ENCODE data around the gene SELENOF.

Gene SELENOF

DNA sequence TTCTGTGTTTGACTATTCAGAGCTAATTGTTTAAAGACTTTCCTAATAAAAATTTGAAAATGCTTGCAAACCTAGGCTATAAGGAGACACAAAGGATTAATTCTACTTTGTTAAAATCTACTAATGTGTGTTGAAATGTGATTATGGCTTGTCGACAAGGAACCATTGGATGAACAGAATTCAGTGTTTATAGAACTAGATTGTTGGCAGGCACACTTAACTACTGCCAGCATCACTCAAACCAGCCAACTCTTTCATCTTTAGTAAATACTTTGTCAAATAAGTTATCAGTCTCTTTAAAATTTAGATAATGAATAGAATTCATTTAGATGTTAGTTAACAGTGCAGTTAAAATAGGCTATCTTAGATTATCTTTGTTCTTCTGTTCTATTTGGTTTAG is 28.1 kb upstream of the SELENOF start:
- no peak overlapping the region for H3K27ac ChIP-seq (ENCODE audit: insufficient read depth, low read length, poor library complexity, severe bottlenecking)
- no peaks in the 10 kb centered on the region for H3K36me3 ChIP-seq (ENCODE audit: control insufficient read depth, insufficient read depth, low read length)
- no peak for DNase-seq
- no peak overlapping the region for H3K4me3 ChIP-seq (ENCODE audit: insufficient read depth, low read depth, low read length, poor library complexity, severe bottlenecking)
- H3K4me1 ChIP-seq (ENCODE audit: control insufficient read depth, insufficient read depth, low read length, poor library complexity, severe bottlenecking): no peaks in the 10 kb centered on the region
- no peaks in the 10 kb centered on the region for H3K27me3 ChIP-seq (replicated peaks; ENCODE audit: control insufficient read depth, insufficient read depth, low read length, poor library complexity, severe bottlenecking)
- no peaks in the 10 kb centered on the region for H3K9me3 ChIP-seq (ENCODE audit: control insufficient read depth, low read length)

DNA sequence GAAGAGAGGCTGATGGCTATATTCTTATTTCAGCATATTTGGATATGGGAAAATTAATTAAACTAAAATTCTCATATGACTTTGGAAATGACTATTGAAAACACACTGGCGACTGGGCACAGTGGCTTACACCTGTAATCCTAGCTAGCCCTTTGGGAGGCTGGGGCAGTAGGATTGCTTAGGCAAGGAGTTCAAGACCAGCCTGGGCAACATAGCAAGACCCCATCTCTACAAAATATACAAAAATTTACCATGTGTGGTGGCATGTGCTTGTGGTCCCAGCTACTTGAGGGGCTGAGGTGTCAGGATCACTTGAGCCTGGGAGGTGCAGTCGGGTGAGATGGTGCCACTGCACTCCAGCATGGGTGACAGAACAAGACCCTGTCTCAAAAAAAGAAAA is 26.7 kb upstream of the SELENOF start:
- no peaks in the 10 kb centered on the region for H3K4me1 ChIP-seq (ENCODE audit: control insufficient read depth, insufficient read depth, low read length, poor library complexity, severe bottlenecking)
- no peaks in the 10 kb centered on the region for H3K27me3 ChIP-seq (replicated peaks; ENCODE audit: control insufficient read depth, insufficient read depth, low read length, poor library complexity, severe bottlenecking)
- DNase-seq: no peak
- H3K4me3 ChIP-seq (ENCODE audit: insufficient read depth, low read depth, low read length, poor library complexity, severe bottlenecking): no peak overlapping the region
- no peaks in the 10 kb centered on the region for H3K36me3 ChIP-seq (ENCODE audit: control insufficient read depth, insufficient read depth, low read length)
- no peak overlapping the region for H3K27ac ChIP-seq (ENCODE audit: insufficient read depth, low read length, poor library complexity, severe bottlenecking)
- H3K9me3 ChIP-seq (ENCODE audit: control insufficient read depth, low read length): no peaks in the 10 kb centered on the region

DNA sequence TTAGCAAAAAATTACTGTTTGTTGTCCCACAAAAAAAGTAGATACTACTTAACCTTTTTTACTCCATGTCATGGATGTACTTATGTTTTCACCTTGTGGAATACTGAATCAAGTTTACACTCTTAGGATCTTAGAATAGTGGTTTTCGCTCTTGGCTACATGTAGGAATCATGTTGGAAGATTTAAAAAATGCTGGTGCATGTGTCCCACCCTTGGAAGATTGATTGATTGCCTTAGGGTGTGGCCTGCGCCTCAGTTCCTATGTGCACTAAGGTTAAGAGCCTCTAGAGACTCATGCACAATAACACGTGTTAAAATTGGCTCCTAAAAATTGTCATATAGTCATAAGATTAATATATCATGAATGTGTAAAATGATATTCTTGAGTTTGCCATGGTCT is 25.5 kb upstream of the SELENOF start:
- H3K4me3 ChIP-seq (ENCODE audit: insufficient read depth, low read depth, low read length, poor library complexity, severe bottlenecking): no peak overlapping the region
- H3K4me1 ChIP-seq (ENCODE audit: control insufficient read depth, insufficient read depth, low read length, poor library complexity, severe bottlenecking): no peaks in the 10 kb centered on the region

DNA sequence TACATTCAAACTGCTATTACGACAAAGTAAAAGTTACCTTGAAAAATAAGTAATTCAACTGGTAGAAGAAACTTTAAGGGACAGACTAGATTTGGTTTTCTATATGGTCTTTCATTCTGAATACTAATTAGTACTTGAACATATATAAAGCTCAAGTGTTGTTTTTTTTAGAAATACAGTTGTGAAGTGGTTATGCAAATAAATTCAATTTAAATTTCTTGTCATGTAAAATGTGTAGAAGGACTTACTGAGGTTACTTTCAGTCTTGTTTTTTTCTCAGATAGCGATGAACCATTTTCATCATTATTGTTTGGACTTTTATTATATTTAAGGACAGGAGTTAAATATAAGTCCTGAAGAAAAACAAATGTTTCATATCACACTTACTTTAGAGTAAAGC is 24.9 kb upstream of the SELENOF start:
- Histone ChIP-seq H3K4me1 (ENCODE audit: control insufficient read depth, insufficient read depth, low read length, poor library complexity, severe bottlenecking) (no peaks in the 10 kb centered on the region), H3K27ac (ENCODE audit: insufficient read depth, low read length, poor library complexity, severe bottlenecking) (no peak overlapping the region), H3K4me3 (ENCODE audit: insufficient read depth, low read depth, low read length, poor library complexity, severe bottlenecking) (no peak overlapping the region), H3K27me3 (replicated peaks; ENCODE audit: control insufficient read depth, insufficient read depth, low read length, poor library complexity, severe bottlenecking) (no peaks in the 10 kb centered on the region), H3K36me3 (ENCODE audit: control insufficient read depth, insufficient read depth, low read length) (no peaks in the 10 kb centered on the region), H3K9me3 (ENCODE audit: control insufficient read depth, low read length) (no peaks in the 10 kb centered on the region)
- no peak for DNase-seq

More for the DNA sequence above, 25.5 kb upstream of the SELENOF start:
- DNase-seq: no peak
- no peaks in the 10 kb centered on the region for H3K9me3 ChIP-seq (ENCODE audit: control insufficient read depth, low read length)
- H3K36me3 ChIP-seq (ENCODE audit: control insufficient read depth, insufficient read depth, low read length): no peaks in the 10 kb centered on the region
- no peaks in the 10 kb centered on the region for H3K27me3 ChIP-seq (replicated peaks; ENCODE audit: control insufficient read depth, insufficient read depth, low read length, poor library complexity, severe bottlenecking)
- H3K27ac ChIP-seq (ENCODE audit: insufficient read depth, low read length, poor library complexity, severe bottlenecking): no peak overlapping the region

DNA sequence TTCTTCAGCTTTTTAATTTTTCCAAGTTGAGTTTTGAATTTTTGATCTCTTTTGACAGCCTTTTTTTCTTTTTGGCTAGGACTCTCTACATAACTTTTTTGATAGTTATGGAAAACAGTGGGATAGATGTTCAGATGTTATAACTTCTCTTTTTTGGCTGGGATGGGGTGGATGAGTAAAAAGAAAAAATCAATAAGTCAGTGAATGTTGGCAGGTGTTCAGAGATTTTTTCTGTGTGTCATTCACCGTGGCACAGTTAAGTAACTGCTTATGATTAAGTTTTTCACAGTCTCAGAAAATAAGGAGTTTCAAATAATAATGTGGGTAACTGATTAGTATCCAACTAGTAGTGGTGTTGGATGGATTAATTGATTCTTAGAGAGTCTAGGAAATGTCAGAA is 24.5 kb upstream of the SELENOF start:
- DNase-seq: no peak
- Histone ChIP-seq H3K27me3 (replicated peaks; ENCODE audit: control insufficient read depth, insufficient read depth, low read length, poor library complexity, severe bottlenecking) (no peaks in the 10 kb centered on the region), H3K4me3 (ENCODE audit: insufficient read depth, low read depth, low read length, poor library complexity, severe bottlenecking) (no peak overlapping the region), H3K36me3 (ENCODE audit: control insufficient read depth, insufficient read depth, low read length) (no peaks in the 10 kb centered on the region), H3K27ac (ENCODE audit: insufficient read depth, low read length, poor library complexity, severe bottlenecking) (no peak overlapping the region), H3K4me1 (ENCODE audit: control insufficient read depth, insufficient read depth, low read length, poor library complexity, severe bottlenecking) (no peaks in the 10 kb centered on the region), H3K9me3 (ENCODE audit: control insufficient read depth, low read length) (no peaks in the 10 kb centered on the region)

DNA sequence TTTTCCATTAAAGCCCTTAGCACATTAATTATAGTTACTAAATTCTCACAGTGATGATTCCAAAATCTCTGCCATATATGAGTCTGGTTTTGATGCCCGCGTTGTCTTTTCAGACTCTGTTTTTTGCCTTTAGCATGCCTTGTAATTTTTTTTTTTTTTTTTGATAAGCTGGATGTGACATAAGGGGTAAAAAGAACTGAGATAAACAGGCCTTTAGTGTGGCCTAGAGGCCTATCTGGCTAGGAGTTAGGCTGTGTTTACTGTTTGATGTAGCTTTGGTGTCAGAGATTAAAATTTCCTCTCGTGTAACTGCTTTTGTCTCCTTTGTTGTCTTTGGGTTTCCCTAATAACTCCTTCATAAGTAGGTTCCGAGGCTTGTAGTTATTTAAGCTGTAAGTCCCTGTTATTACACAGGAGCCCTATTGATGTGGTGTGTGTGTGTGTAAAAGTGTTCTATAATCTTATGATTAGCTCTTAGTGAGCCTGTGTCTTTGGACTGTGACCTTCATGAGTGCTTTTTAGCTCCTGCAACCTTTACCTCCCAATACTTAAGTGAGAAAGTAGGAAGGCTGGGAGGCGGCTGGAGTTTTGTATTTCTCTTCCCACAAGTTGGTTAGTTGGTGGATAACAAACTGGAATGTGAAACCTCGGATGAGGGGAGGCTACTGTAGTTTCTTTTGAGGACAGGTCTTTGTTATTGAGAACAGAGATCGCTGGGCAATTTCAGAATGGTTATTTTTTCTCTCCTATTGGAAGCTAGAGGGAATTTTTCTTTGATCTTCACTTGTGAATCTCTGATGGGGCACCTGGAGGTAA is 19.8 kb upstream of the SELENOF start:
- no peak for DNase-seq
- Histone ChIP-seq H3K4me1 (ENCODE audit: control insufficient read depth, insufficient read depth, low read length, poor library complexity, severe bottlenecking) (no peaks in the 10 kb centered on the region), H3K4me3 (ENCODE audit: insufficient read depth, low read depth, low read length, poor library complexity, severe bottlenecking) (no peak overlapping the region), H3K36me3 (ENCODE audit: control insufficient read depth, insufficient read depth, low read length) (no peaks in the 10 kb centered on the region), H3K9me3 (ENCODE audit: control insufficient read depth, low read length) (no peaks in the 10 kb centered on the region), H3K27me3 (replicated peaks; ENCODE audit: control insufficient read depth, insufficient read depth, low read length, poor library complexity, severe bottlenecking) (no peaks in the 10 kb centered on the region), H3K27ac (ENCODE audit: insufficient read depth, low read length, poor library complexity, severe bottlenecking) (no peak overlapping the region)

DNA sequence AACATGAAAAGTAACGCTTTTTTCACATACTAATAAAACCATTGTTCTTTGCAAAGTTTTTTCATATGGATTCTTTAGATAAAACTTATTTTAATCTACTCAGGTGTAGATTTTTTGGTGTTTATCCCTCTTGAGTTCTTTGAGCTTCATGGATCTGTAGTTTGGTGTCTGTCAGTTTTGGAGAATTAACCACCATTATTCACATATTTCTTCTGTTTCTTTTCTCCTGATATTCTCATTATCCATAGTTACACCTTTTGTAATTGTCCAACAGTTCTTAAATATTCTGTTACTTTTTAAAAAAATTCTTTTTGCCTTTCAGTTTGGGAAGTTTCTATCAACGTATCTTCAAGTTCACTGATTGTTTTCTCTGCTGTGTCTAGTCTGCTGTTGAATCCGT is 19.1 kb upstream of the SELENOF start:
- no peaks in the 10 kb centered on the region for H3K36me3 ChIP-seq (ENCODE audit: control insufficient read depth, insufficient read depth, low read length)
- H3K4me1 ChIP-seq (ENCODE audit: control insufficient read depth, insufficient read depth, low read length, poor library complexity, severe bottlenecking): no peaks in the 10 kb centered on the region
- no peak for DNase-seq
- no peaks in the 10 kb centered on the region for H3K27me3 ChIP-seq (replicated peaks; ENCODE audit: control insufficient read depth, insufficient read depth, low read length, poor library complexity, severe bottlenecking)
- H3K9me3 ChIP-seq (ENCODE audit: control insufficient read depth, low read length): no peaks in the 10 kb centered on the region
- H3K27ac ChIP-seq (ENCODE audit: insufficient read depth, low read length, poor library complexity, severe bottlenecking): no peak overlapping the region
- no peak overlapping the region for H3K4me3 ChIP-seq (ENCODE audit: insufficient read depth, low read depth, low read length, poor library complexity, severe bottlenecking)

DNA sequence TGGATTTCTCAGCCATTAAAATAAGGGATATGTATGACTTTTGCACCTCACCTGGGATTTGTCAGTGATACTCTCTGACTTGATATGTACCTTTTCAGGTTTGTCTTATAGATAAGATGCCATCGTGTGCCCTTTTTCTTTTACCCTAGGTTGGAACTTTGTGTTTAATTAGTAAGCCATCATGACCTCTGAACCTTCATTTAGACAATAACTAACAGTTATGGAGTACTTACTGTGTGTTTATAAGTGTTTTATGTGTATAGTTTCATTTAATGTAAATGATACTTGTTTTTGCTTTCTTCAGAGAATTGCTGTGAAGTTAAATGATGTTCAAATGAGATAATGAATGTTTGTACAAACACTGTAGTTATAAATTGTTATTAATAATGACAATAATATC is 14.9 kb upstream of the SELENOF start:
- Histone ChIP-seq H3K9me3 (ENCODE audit: control insufficient read depth, low read length) (no peaks in the 10 kb centered on the region), H3K36me3 (ENCODE audit: control insufficient read depth, insufficient read depth, low read length) (no peaks in the 10 kb centered on the region), H3K27ac (ENCODE audit: insufficient read depth, low read length, poor library complexity, severe bottlenecking) (no peak overlapping the region), H3K4me3 (ENCODE audit: insufficient read depth, low read depth, low read length, poor library complexity, severe bottlenecking) (no peak overlapping the region), H3K27me3 (replicated peaks; ENCODE audit: control insufficient read depth, insufficient read depth, low read length, poor library complexity, severe bottlenecking) (no peaks in the 10 kb centered on the region), H3K4me1 (ENCODE audit: control insufficient read depth, insufficient read depth, low read length, poor library complexity, severe bottlenecking) (no peaks in the 10 kb centered on the region)
- no peak for DNase-seq

DNA sequence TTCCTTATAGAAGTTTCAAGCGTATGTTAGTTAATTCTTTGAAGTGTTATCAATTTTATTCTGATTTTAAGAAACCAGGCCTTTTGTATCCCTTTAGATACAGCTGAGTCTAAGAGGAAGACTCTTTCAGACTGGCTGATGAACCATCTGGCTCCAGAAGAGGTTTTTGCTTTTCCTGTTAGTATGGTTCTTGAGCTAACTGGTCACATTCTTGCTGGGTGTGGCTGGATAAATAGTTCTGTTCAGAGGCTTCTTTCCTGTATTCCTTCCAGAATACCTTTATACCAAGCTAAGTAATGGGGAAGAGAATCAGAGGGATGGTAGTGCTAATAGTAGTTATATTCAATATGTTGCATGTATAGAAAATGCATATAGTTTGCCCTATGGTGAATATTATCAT is 13.0 kb upstream of the SELENOF start:
- Histone ChIP-seq H3K27me3 (replicated peaks; ENCODE audit: control insufficient read depth, insufficient read depth, low read length, poor library complexity, severe bottlenecking) (no peaks in the 10 kb centered on the region), H3K27ac (ENCODE audit: insufficient read depth, low read length, poor library complexity, severe bottlenecking) (no peak overlapping the region), H3K4me3 (ENCODE audit: insufficient read depth, low read depth, low read length, poor library complexity, severe bottlenecking) (no peak overlapping the region), H3K9me3 (ENCODE audit: control insufficient read depth, low read length) (no peaks in the 10 kb centered on the region), H3K4me1 (ENCODE audit: control insufficient read depth, insufficient read depth, low read length, poor library complexity, severe bottlenecking) (no peaks in the 10 kb centered on the region), H3K36me3 (ENCODE audit: control insufficient read depth, insufficient read depth, low read length) (no peaks in the 10 kb centered on the region)
- DNase-seq: no peak

DNA sequence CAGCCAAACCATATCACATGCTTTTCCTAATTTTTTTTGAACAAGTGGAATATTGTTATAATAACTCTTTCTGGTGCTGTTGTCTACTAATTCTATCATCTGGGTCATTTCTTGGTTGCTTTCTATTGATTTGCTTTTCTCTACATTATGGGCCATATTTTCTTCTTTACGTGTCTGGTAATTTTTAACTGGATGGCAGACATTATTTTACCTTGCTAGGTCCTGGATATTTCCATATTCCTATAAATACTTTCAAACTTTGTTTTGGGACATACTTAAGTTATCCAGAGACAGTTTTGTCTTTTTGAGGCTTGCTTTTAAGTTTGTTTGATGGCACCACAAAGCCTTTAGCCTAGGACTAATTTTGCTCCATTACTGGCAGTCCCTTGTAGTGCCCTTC is 11.8 kb upstream of the SELENOF start:
- H3K27me3 ChIP-seq (replicated peaks; ENCODE audit: control insufficient read depth, insufficient read depth, low read length, poor library complexity, severe bottlenecking): no peaks in the 10 kb centered on the region
- no peaks in the 10 kb centered on the region for H3K9me3 ChIP-seq (ENCODE audit: control insufficient read depth, low read length)
- no peak overlapping the region for H3K4me3 ChIP-seq (ENCODE audit: insufficient read depth, low read depth, low read length, poor library complexity, severe bottlenecking)
- no peaks in the 10 kb centered on the region for H3K4me1 ChIP-seq (ENCODE audit: control insufficient read depth, insufficient read depth, low read length, poor library complexity, severe bottlenecking)
- no peak for DNase-seq
- no peak overlapping the region for H3K27ac ChIP-seq (ENCODE audit: insufficient read depth, low read length, poor library complexity, severe bottlenecking)
- no peaks in the 10 kb centered on the region for H3K36me3 ChIP-seq (ENCODE audit: control insufficient read depth, insufficient read depth, low read length)
